ENCODE data around the gene RAB2B.
A peak's percentile ranks its signal among the peaks of the same experiment; 100 is the strongest.
"Not testable (repeated sequence)": the region's sequence is repeated elsewhere in the genome, so short reads cannot be mapped to it uniquely, and the experiment has no call there.

Gene RAB2B

DNA sequence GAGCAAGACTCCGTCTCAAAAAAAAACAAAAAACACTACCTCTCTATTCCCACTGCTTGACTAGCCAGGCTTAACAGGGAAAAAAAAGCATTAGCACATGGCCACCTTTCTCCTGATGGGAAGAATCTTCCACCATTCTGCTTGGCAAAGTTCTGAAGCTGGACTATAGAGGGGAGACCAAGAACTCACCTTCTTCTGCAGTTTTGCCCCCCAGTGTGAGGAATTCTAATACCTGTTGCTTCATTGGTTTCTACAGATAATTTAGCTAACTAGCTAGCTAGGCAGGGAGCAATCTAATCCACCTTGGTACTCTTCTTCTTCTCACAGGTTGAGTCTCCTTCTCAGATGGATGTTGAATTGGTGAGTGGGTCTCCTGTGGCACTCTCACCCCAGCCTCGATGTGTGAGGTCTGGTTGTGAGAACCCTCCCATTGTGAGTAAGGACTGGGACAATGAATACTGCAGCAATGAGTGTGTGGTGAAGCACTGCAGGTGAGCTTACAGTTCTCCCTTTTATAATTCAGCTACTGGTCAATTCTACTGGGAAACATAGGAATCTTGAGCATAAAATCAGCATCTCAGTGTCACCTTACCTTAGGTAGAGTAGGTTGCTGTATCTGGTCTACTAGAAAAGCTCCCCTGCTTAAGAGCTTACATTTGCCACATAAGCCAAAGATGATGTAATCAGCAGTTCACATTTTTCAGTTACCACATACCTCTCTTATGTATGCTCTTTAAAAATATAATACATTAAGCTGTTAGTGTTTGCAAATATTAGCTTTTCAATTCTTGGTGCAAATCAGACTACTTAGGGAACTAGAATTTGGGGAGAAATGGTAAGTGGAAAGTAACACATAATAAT lies 18.4 kb upstream of the RAB2B start:
- no peak for DNase-seq (ENCODE audit: extremely low spot score, insufficient read length, low read depth)
- FAIRE-seq: no peak

DNA sequence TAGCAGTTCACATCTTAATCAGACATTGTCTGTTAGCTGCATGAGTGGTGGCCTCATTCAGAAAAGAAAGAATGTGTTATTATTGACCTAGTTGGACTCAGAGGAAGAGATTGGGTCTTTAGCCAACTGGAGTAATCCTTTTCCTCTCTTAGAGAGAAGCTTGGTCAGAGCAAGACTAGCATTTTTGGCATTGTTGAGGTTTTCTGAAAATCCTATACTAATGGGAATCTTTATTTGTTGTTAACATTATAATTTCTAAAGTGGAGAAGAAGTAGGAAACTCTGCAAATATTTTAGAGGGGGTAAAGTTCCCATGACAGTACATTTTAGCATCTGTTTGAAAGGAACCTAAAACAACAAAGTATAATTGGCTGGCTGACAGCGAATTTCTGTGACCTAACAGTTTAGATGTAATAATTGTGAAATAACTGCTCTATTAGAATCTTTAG lies 9.9 kb upstream of the RAB2B start:
- no peak for FAIRE-seq
- no peak for DNase-seq (ENCODE audit: extremely low spot score, insufficient read length, low read depth)

DNA sequence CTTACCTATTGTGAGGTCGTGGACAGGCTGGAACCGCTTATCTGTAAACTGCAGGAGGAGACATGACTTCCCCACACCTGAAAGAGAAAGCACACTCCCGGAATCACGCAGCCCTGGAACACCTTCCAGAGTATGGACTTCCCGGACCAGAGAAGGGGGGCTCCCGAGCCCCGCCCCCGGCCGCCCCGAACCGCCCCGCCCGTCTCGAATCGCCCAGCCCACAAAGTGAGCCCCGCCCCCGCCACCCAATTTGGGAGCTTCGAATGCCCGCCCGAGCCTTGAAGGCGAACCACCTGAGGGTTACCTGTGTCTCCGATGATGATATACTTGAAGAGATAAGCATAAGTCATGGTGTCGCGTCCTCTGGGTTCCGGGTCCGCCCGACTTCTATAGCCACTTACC lies 235 bp downstream of the RAB2B start:
- peak; percentile 47 for DNase-seq (ENCODE audit: extremely low spot score, insufficient read length, low read depth)
- FAIRE-seq: no peak

DNA sequence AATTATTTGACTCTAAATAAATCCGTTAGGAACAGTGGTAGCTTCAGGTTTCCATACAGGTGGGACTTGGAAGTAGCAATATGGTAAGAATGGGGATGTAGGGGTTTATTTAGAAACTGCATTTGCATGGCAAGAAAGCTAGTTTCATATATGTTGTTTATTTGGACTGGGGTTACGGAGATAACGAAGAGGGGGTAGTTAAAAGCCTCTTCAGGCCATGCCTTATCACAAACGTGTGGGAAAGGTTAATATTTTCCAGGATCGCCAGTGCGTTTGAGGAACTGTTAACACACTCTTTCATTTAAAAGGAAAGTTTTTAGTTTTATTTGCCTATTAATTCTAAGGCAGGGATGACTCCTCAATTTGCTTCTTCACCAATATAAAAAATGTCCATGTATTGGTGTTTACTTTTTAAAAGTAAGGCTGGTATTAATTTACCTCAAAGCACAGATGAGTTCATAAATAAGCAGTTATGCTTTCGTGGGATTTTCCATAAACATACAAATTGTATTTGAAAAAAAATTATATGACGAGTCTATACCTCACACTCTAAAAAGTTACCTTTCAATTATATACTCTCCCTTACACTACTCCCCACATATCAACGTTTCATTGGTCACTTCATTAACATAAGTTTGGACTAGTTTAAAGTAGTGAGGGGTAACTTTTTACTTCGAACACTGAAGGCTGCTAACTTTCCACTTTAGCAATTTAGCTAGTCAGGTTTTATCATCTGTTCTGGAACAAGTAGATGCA lies 814 bp downstream of the RAB2B start:
- DNase-seq (ENCODE audit: extremely low spot score, insufficient read length, low read depth) (no peak), FAIRE-seq (no peak)

DNA sequence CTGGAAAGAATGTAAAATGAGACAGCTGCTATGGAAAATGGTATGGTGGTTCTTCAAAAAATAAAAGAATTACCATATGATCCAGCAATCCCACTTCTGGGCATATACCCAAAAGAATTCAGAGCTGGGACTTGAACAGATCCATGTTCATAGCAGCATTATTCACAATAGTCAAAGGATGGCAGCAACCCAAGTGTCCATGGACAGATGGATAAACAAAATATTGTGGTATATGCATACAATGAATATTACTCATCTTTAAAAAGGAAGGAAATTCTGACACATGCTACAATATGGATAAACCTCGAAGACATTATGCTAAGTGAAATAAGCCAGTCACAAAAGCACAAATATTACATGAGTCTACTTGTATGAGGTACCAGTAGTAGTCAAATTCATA lies 9.1 kb downstream of the RAB2B start:
- no peak for FAIRE-seq
- no peak for DNase-seq (ENCODE audit: extremely low spot score, insufficient read length, low read depth)

DNA sequence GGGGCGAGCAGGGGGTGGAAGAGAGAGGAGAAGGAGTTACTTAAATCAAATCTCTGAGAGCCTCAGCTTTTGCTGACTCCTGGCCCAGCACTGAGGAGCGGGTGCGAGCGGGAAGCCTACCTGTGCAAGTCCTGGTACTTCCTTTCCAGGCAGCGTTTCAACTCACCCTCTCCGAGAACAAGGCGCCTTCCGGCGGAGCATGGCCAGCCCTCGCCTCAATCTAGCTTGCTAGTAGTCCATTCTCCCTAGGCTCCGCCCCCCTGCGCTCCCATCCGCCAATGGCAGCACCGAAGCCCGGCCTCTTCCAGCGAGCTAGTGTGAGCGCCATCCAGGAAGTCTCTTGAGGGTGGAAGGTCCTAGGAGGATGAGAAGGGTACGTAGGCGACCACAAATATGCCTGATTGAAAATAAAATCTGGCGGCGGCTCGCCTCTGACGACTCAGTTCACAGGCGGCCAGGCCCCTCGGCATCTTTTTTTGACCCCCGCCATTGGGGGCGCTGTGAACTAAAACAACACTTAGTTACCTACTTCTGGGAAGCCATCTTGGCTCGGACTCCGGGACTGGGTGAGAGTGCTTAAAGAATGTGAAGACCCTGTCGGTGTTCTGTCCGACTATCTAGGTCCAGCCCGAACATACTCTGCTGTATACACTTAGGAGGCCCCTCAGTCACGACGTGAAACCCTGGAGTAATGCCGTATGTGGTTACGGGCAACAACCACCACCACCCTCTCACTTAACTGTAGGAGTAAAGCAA lies 20.7 kb downstream of the RAB2B start, which contains the start of gene CHD8:
Gene CHD8 (minus strand): TSS at position 212 of the 756 bp plus-strand sequence. CDS start 24,480 bp downstream, outside the sequence.
- FAIRE-seq: peak; percentile 100
- peak; percentile 97 for DNase-seq (ENCODE audit: extremely low spot score, insufficient read length, low read depth)

DNA sequence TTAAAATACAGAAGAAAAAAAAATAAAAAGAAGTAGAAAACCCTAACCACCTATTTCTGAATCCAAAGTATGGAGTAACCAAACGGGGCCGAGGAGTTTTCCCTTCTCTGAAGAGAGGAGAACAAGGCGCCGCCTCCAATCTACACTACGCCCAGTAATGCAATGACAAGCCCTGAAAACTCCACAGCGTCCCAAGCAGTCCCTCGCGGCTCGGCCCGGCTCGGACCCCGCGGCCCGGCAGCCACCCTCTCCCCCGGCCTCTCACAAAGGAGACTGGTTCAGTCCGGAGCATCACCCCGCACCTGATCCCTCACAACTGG lies 21.2 kb downstream of the RAB2B start:
- DNase-seq (ENCODE audit: extremely low spot score, insufficient read length, low read depth) (no peak), FAIRE-seq (no peak)

DNA sequence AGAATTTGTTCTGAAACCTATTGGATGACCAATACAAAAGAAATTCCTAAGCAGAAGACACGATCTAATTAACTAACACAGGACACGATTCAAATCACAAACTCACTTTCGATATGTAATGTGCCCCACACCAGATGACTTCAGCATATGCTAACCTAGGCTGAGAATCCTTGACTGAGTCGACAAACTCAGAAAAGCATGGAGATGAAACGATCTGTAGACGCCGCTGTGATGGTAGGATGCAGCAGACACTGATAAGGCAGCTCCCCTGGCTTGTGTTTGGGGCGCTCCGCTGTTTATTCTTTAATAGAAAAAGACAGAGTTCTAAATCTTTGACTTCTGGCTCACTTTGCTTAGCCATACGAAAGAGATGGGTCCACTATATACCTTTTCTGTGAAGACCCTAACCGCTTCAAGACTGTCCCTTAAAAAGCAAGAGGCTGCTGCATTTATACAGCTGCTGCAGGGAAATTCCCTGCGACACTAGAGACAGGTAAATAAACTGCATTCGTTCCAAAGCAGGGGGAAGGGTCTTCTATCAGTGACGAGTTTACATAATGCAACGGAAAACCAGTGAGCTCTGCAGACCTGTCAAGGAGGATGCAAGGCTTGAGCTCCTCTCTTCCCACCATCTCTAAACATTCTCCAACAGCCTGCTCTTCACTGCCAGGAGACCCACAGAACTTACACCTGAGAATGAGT lies 21.8 kb downstream of the RAB2B start:
- DNase-seq (ENCODE audit: extremely low spot score, insufficient read length, low read depth) (no peak), FAIRE-seq (peak; percentile 18)

DNA sequence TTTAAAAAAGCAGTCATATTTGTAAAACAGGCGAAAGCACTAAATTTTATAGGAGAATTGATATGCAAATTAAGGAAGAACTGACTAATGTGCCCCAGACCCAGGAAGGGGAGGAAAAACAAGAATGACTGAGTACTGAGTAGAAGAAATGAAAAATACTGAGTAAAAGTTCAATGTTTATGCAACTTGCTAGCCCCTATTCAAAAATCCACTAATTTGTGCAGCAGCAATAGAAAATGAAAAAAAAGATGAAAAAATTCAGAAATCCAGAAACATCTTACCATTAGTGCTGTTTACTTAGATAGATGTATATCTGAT lies 26.9 kb downstream of the RAB2B start:
- no peak for DNase-seq (ENCODE audit: extremely low spot score, insufficient read length, low read depth)
- FAIRE-seq: no peak

DNA sequence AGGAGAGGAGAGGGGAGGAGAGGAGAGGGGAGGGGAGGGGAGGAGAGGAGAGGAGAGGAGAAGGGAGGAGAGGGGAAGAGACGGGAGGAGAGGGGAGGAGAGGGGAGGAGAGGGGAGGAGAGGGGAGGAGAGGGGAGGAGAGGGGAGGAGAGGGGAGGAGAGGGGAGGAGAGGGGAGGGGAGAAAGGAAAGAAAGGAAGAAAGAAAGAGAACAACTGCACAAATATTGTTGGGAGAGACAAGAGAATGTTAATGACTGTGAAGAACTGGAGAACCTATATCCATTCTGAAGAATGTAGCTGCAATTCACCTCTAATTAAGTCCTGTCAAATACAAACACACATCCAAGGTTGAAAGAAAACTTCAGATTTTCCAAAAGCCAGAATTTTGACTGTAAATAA lies 34.1 kb downstream of the RAB2B start:
- FAIRE-seq; DNase-seq (ENCODE audit: extremely low spot score, insufficient read length, low read depth): not testable (repeated sequence)

DNA sequence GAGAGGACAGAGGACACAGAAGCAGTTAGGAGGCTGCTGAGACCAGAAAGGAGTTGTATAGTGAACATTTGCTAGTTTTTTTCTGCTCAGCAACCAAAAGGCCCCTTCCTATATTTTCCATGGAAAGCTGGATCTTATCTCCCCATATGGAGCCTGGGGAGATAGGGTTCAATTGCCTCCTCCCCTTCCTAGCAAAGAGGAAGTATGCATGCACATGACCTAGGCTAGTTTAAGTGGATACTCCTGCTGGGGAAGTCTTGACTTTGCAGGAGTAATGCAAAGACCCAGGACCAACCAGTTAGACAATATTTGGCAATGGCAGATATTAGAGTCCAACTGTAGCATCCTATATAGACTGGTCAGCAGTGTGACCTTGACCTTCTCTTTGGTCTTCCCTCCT lies 35.9 kb downstream of the RAB2B start:
- DNase-seq (ENCODE audit: extremely low spot score, insufficient read length, low read depth) (no peak), FAIRE-seq (no peak)

DNA sequence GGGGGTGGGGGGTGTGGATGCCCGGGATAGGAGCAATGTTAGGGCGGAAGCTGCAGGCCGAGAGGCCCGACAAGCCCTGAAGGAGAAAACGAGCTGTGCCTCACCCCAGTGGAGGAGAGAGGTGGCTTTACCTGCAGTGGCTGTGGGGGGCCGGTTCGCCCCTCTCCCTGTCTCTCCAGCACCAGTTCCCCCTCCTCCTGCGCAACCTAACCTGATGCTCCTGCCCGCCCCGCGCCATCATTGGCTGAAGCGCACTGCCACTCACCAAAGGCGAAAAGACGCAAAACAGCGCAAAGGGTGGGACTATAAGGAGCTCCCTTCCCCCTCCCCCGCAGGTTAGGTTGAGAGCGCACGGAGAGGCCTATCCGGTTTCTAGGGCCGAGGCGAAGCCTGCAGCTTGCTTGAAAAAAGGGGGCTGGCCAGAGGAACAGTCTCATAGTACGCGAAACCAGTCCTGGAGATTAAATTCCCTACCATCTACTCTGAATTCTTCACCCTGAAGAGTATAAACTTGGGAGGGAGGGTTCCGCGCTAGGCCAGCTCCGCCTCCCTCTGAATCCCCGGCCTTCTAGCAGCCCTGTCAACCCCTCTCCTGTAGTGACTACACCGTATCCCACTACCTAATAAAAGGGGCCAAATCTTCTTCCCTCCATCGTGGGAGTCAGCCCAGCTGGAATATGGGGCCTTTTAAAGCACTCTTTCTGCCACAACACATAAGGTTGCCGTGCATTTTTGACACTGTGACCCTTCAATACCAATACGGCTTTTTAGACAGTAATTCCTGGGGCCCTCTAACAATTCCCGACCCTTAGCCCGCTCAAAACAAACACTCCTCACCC lies 39.5 kb downstream of the RAB2B start:
- DNase-seq (ENCODE audit: extremely low spot score, insufficient read length, low read depth): peak; percentile 88
- FAIRE-seq: peak; percentile 97

DNA sequence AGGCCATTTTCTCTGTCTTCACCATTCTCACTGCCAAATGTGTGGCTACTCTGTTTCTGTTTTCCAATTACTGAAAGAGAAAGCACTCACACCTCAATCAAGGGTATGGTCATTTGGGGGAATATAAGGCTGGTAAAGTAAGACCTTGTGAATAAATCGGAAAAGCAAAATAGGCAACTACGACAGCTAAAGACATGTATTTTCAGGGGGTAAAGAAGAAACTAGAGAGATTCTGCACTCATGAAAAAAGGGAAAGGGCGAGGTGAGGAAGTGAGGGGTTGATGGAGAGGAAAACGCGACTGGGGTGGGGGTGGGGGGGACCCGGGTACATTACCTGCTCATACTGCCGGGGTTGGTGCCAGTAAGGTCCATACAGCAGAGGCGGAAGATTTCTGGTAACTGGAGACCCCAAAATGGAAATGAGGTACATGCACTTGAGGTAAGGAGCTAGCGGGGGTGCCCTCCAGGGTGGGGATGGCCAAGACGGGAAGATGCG lies 40.1 kb downstream of the RAB2B start:
- DNase-seq (ENCODE audit: extremely low spot score, insufficient read length, low read depth) (no peak), FAIRE-seq (no peak)

DNA sequence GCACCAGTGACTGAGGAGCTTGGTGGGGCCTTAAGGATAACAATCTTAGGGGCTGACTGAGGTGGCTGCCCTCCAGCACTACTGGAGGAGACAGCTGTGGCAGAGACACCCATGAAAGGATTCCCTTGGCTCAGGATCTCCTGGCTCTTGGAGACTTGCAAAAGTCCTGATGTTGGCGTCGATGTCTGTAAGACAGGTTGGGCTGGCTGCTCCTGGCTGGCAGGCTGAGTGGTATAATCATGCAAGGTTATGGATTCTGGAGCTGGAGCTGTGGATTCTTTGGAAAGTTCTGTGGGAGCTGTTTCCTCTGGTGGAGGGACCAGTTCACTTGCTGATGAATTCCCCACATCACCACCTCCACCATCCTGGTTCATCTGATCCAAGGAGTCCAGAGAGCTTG lies 45.6 kb downstream of the RAB2B start:
- DNase-seq (ENCODE audit: extremely low spot score, insufficient read length, low read depth): no peak
- no peak for FAIRE-seq

DNA sequence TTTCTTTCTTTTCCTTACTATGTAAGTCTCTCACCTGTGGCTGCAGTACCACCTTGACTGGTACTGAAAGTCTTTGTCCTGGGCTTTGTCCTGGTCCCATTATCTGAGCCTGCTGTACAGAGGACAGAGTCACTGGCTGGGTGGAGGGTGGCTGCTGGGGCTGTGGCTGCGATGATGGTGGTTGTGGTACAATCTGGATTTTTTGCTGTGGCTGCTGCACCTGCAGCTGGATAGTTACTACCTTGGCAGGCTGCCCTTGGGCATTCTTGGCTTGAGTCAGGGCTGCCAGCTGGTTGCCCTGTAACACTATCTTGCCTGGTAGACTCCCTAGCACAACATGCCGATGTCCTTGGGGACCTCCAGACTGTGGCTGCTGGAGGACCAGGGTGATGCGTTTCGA lies 47.8 kb downstream of the RAB2B start:
- FAIRE-seq (no peak), DNase-seq (ENCODE audit: extremely low spot score, insufficient read length, low read depth) (no peak)

DNA sequence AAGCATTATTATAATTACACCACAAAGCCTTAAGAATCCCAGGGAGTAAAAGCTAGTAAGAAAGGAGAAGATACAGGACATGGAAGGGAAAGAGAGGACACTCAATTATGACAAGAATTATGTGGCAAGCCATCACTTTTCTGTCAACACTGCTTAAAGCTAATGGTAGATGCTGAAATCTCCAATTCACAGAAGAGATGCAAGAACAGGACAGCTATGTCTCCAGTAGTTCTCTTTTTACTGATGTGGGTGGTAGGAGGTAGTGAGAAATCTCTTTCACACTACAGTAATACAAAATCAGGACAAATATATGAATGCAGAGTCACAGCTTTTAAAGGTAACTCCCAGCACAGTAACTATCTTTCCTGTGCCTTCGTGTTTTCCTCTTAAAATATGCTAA lies 50.1 kb downstream of the RAB2B start:
- no peak for FAIRE-seq
- no peak for DNase-seq (ENCODE audit: extremely low spot score, insufficient read length, low read depth)

DNA sequence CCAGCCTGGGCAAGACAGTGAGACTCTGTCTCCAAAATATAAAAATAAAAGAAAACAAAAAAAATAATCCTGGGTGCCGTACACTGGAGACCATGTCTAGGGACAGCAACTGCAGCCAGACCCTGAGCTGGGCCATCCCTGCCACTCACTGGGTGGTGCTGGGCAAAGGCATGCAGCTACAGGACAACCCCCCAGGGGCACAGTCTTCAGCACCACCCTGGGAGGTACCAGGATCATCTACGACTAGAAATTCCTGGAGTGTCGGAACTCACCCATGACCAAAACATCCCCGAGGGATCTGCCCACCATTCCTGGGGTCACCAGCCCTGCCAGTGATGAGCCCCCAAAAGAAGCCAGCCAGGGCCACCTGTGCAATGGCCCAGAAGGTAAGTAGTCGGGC lies 57.2 kb downstream of the RAB2B start:
- DNase-seq (ENCODE audit: extremely low spot score, insufficient read length, low read depth) (no peak), FAIRE-seq (no peak)

DNA sequence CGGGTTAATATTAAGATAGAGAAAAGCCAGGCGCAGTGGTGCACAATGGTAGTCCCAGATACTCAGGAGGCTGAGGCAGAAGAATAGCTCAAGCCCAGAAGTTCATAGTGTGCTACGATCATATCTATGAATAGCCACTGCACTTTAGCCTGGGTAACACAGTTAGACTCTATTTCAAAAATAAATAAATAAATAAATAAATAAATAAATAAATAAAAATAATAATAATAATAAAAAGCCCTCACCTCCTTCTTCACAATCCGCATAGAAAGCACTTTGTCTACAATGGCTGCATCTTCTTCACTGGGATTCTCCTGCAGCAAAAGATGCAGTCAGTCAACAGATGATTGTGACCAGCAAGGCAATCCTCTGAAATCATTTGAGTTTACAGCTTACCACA lies 61.4 kb downstream of the RAB2B start:
- no peak for DNase-seq (ENCODE audit: extremely low spot score, insufficient read length, low read depth)
- no peak for FAIRE-seq

DNA sequence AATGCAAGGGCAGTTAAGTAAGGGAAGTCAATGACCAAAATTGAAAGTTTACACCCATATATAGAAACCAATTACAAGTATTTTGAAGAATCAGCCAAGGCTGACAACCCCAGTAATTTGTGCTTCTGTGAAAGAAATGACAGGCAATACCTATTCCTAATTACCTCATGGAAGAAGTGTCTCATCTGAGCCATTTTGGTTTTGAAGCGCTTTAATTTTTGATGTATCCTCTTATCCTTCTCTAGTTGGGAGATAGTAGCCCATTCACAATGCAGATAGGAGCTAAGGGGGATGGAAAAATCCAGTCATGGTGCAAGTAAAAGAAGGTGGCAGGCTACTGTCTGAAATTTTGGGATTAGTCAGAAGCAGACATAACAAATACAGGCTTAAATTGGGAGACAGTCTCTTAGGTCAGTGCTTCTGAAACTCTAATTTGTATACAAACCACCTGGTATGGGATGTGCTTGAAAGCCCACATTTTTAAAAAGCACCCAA lies 62.6 kb downstream of the RAB2B start:
- no peak for DNase-seq (ENCODE audit: extremely low spot score, insufficient read length, low read depth)
- peak; percentile 60 for FAIRE-seq
